HepG2 (cell line): ENCODE data around the gene WNT1. TPM values are rescaled to one million over a fixed set of nuclear protein-coding genes. Genes with fewer than 3 reads are reported as not detected.

ENCODE experiments used
- ELF3 ChIP-seq: IDR thresholded peaks from 2 replicates; pipeline ENCODE4 v1.6.1; 2016; ENCODE audit warnings: missing genetic modification reagents, missing compliant biosample characterization
- HBP1 ChIP-seq: IDR thresholded peaks from 2 replicates; pipeline ENCODE4 v1.6.1; 2016; ENCODE audit warnings: low read depth, control low read depth
- KDM3A ChIP-seq: IDR thresholded peaks from 2 replicates; pipeline ENCODE4 v1.6.1; 2018; ENCODE audit warnings: low read depth, missing compliant biosample characterization
- MIXL1 ChIP-seq: IDR thresholded peaks from 2 replicates; pipeline ENCODE4 v1.6.1; 2016
- NFKBIZ ChIP-seq: IDR thresholded peaks from 2 replicates; pipeline ENCODE4 v1.6.1; 2018; ENCODE audit warnings: missing genetic modification reagents, missing compliant biosample characterization
- PAWR ChIP-seq: sonication (generic); formaldehyde crosslinking; IDR thresholded peaks from 2 replicates; pipeline ENCODE4 v1.4.0; 2020; ENCODE audit warnings: missing genetic modification reagents, mild to moderate bottlenecking, borderline replicate concordance
- RFX3 ChIP-seq: IDR thresholded peaks from 2 replicates; pipeline ENCODE4 v1.6.1; 2016; ENCODE audit warnings: missing biosample characterization, missing genetic modification reagents
- SPEN ChIP-seq: sonication (generic); formaldehyde crosslinking; IDR thresholded peaks from 2 replicates; pipeline ENCODE4 v1.5.1; 2020; ENCODE audit warnings: low read depth, mild to moderate bottlenecking, missing genetic modification reagents
- TARDBP ChIP-seq: sonication (generic); formaldehyde crosslinking; IDR thresholded peaks from 2 replicates; pipeline ENCODE4 v1.8.0; 2022; ENCODE audit warnings: mild to moderate bottlenecking, missing genetic modification reagents
- ZBTB34 ChIP-seq: sonication (generic); formaldehyde crosslinking; IDR thresholded peaks from 2 replicates; pipeline ENCODE4 v1.8.0; 2022; ENCODE audit warnings: mild to moderate bottlenecking, missing genetic modification reagents
- ZC3H13 ChIP-seq: sonication (generic); formaldehyde crosslinking; IDR thresholded peaks from 2 replicates; pipeline ENCODE4 v1.8.1; 2023; ENCODE audit warnings: mild to moderate bottlenecking, missing genetic modification reagents, moderate library complexity
- ZFP90 ChIP-seq: sonication (generic); formaldehyde crosslinking; IDR thresholded peaks from 2 replicates; pipeline ENCODE4 v1.8.0; 2022; ENCODE audit warnings: missing genetic modification reagents, mild to moderate bottlenecking, inconsistent platforms, borderline replicate concordance
- ZNF160 ChIP-seq: sonication (generic); formaldehyde crosslinking; IDR thresholded peaks from 2 replicates; pipeline ENCODE4 v1.8.0; 2022; ENCODE audit warnings: mild to moderate bottlenecking, inconsistent platforms, missing genetic modification reagents
- ZNF451 ChIP-seq: sonication (generic); formaldehyde crosslinking; IDR thresholded peaks from 2 replicates; pipeline ENCODE4 v1.5.0; 2020; ENCODE audit warnings: mild to moderate bottlenecking, missing genetic modification reagents
- ZNF678 ChIP-seq: sonication (generic); formaldehyde crosslinking; IDR thresholded peaks from 2 replicates; pipeline ENCODE4 v1.4.0; 2020; ENCODE audit warnings: mild to moderate bottlenecking, missing genetic modification reagents
- ZNF761 ChIP-seq: sonication (generic); formaldehyde crosslinking; conservative IDR thresholded peaks from 2 replicates; pipeline ENCODE4 v1.4.0; 2020; ENCODE audit warnings: mild to moderate bottlenecking, missing genetic modification reagents
- ZSCAN21 ChIP-seq: sonication (generic); formaldehyde crosslinking; IDR thresholded peaks from 2 replicates; pipeline ENCODE4 v1.8.0; 2022; ENCODE audit warnings: mild to moderate bottlenecking, missing genetic modification reagents, moderate library complexity, borderline replicate concordance
- polyA plus RNA-seq, 8 experiments: library from polyadenylated mRNA; depleted of rRNA in 3 of 8; stranded (reverse) in 7 of 8; unstranded in 1 of 8; fragments of >200 nt; fragmentation: Illumina TruSeq in 4 of 8; extraction: Trizol in 4 of 8; gene quantifications; 2 replicates each; pipeline versions ENCODE4 v1.2.1 to v1.2.3, GENCODE V29; 2011 to 2016; ENCODE audit warnings: low read depth in 4 of 8, missing spikeins in 1 of 8, mixed read lengths in 1 of 8; ENCODE audit not compliant: insufficient read depth in 1 of 8
- total RNA-seq, 5 experiments: library from RNA; depleted of rRNA; stranded (reverse); fragments of >200 nt; fragmentation: Illumina TruSeq; extraction: Trizol; gene quantifications; 2 replicates each; pipeline ENCODE4 v1.2.3, GENCODE V29; 2016; ENCODE audit warnings: low read depth in 1 of 5
- TF ChIP-seq, protein P1 (sequence below): IDR thresholded peaks from 2 replicates; pipeline ENCODE4 v1.6.1; 2016
- TF ChIP-seq, protein P2 (sequence below): sonication (generic); formaldehyde crosslinking; IDR thresholded peaks from 2 replicates; pipeline ENCODE4 v1.4.0; 2020; ENCODE audit warnings: low read depth, mild to moderate bottlenecking, missing genetic modification reagents
- TF ChIP-seq, protein P3 (sequence below): sonication (generic); formaldehyde crosslinking; IDR thresholded peaks from 2 replicates; pipeline ENCODE4 v1.4.0; 2020; ENCODE audit warnings: missing genetic modification reagents, mild to moderate bottlenecking, borderline replicate concordance

Gene WNT1
- total and polyA plus RNA-seq, 2 of the 13 experiments (the other 11 are each of a cell fraction or from before 2014, with no cell fraction given), result not detected

DNA sequence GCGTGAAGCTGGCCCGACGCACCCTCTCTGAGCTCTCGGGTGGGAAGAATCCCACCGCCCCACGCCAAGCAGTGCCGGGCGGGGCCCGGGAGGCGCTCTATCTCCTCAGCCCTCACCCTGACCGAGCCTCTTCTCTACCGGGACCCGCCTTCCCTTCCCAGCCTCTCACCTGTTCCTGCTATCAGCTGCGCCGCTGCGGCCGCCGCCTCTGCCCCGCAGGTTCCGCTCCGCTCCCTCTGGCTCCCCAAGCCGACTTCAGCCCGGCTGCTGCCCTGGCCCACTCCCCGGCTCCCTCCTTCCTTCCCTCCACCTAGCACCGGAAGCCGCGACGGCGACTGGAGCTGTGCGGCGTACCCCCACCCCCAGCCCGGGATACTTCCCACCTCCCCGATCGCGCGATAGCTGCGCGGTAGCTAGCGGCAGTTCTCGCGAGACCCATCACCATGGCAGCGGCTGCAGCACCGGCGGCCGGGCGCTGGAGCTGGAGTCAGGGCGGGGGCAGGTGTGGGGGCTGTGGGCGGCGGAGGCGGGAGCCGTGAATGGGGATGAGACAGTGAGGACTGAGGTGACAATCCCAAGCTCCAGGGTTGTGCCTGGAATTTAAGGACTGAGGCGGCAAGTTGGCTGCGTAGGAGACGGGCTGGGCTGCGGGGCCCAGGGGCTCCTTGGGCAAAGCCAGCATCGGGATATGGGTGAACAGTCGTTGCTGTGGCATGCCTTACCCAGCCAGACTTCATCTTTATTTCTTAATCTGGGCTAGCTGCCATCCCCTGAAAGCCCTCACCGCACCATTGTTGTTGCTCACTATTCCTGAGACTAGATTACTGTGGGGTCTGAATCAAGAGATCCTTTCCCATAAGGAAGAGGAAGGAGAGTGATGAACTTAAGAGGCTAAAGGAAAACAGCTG is 20.7 kb upstream of the WNT1 start, which contains the start of gene ARF3 (continued):
- TF ChIP-seq SPEN (CRISPR knock-in tag), result peak; percentile 88
- TF ChIP-seq HBP1 (CRISPR knock-in tag), result peak; percentile 23; the same call in 1 of the 2 replicates
- TF ChIP-seq ZNF160 (CRISPR knock-in tag), result no peak
- 0 out of 2 replicates have a peak, but pooled peaks have one; percentile 54 for TF ChIP-seq TARDBP
- TF ChIP-seq ZFP90 (CRISPR knock-in tag), result peak; percentile 85; the same call in 1 of the 2 replicates
- peak; percentile 84 for TF ChIP-seq RFX3 (CRISPR knock-in tag)
- no peak for TF ChIP-seq MIXL1
- TF ChIP-seq, protein P1, sequence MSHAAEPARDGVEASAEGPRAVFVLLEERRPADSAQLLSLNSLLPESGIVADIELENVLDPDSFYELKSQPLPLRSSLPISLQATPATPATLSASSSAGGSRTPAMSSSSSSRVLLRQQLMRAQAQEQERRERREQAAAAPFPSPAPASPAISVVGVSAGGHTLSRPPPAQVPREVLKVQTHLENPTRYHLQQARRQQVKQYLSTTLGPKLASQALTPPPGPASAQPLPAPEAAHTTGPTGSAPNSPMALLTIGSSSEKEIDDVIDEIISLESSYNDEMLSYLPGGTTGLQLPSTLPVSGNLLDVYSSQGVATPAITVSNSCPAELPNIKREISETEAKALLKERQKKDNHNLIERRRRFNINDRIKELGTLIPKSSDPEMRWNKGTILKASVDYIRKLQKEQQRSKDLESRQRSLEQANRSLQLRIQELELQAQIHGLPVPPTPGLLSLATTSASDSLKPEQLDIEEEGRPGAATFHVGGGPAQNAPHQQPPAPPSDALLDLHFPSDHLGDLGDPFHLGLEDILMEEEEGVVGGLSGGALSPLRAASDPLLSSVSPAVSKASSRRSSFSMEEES (CRISPR knock-in tag), result peak; percentile 29; the same call in 1 of the 2 replicates
- TF ChIP-seq ZBTB34 (CRISPR knock-in tag), result no peak
- TF ChIP-seq ELF3, result peak; percentile 73
- TF ChIP-seq, protein P2, sequence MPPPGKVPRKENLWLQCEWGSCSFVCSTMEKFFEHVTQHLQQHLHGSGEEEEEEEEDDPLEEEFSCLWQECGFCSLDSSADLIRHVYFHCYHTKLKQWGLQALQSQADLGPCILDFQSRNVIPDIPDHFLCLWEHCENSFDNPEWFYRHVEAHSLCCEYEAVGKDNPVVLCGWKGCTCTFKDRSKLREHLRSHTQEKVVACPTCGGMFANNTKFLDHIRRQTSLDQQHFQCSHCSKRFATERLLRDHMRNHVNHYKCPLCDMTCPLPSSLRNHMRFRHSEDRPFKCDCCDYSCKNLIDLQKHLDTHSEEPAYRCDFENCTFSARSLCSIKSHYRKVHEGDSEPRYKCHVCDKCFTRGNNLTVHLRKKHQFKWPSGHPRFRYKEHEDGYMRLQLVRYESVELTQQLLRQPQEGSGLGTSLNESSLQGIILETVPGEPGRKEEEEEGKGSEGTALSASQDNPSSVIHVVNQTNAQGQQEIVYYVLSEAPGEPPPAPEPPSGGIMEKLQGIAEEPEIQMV (CRISPR knock-in tag), result 0 out of 2 replicates have a peak, but pooled peaks have one; percentile 31
- no peak for TF ChIP-seq ZNF451 (CRISPR knock-in tag)
- TF ChIP-seq ZNF678 (CRISPR knock-in tag), result no peak
- 0 out of 2 replicates have a peak, but pooled peaks have one; percentile 82 for TF ChIP-seq PAWR (CRISPR knock-in tag)
- 0 out of 2 replicates have a peak, but pooled peaks have one; percentile 25 for TF ChIP-seq KDM3A (CRISPR knock-in tag)
- 0 out of 2 replicates have a peak, but pooled peaks have one; percentile 30 for TF ChIP-seq NFKBIZ (CRISPR knock-in tag)
- TF ChIP-seq, protein P3, sequence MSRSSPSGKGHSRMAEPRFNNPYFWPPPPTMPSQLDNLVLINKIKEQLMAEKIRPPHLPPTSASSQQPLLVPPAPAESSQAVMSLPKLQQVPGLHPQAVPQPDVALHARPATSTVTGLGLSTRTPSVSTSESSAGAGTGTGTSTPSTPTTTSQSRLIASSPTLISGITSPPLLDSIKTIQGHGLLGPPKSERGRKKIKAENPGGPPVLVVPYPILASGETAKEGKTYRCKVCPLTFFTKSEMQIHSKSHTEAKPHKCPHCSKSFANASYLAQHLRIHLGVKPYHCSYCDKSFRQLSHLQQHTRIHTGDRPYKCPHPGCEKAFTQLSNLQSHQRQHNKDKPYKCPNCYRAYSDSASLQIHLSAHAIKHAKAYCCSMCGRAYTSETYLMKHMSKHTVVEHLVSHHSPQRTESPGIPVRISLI (CRISPR knock-in tag), result peak; percentile 36; the same call in 1 of the 2 replicates
- peak; percentile 56; the same call in 1 of the 2 replicates for TF ChIP-seq ZC3H13 (CRISPR knock-in tag)
- TF ChIP-seq ZNF761, result peak; percentile 64; the same call in 1 of the 2 replicates
- peak; percentile 66; the same call in 1 of the 2 replicates for TF ChIP-seq ZSCAN21 (CRISPR knock-in tag)
